SHP77 (cell line): Measurements from ENCODE around the gene ARHGAP28.

Experiments
- DNase-seq, 2 experiments: peaks; one replicate each; lab custom pipeline; 2025; lab: John Stamatoyannopoulos, UW

ARHGAP28 gene

GRCh38 chr18:6874315-6874714, 144.8 kb downstream of the ARHGAP28 start:
- DNase-seq, result no peak

- DNase-seq, result no peak
These were observed 146.2 kb downstream of the ARHGAP28 start for GRCh38 chr18:6875749-6876148.

DNA sequence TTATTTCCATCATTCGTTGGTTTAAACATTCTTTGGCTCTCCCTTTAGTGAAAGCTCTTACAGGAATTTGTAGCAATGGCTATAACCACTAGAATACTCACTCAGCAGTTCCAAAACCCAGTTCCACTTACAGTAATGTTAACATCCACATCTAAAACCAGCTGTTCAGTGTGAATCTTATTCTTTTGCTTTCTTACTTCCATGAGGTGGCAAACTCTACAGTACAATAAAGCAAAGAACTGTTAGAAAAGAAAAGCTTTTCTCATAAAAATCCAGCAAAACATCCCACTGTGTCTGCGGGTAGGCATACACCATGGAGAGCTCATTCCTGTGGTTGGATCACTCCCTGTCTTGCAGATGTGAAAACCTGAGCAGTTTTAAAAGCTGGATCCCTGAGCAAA, 147.1 kb downstream of the ARHGAP28 start:
- no peak for DNase-seq

DNA sequence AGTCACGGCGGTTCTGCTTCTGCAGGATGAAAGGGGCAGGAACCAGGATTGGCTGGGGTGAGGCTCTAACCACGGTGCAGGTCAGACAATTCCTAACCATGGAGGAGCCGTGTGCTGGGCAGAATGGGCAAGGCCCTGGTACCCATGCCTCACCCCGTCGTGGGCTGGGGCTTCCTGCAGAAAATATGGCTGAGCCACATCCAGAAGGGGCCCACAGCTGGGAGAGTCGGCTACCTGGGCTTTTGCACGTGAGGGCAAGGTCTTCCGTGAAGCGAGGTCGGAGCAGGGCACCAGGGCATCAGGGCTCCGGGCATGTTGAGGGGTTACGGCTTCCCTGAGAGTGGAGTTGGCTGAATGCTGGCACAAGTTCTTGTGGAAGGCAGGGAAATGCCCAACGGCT, 147.8 kb downstream of the ARHGAP28 start:
- DNase-seq, result no peak

DNA sequence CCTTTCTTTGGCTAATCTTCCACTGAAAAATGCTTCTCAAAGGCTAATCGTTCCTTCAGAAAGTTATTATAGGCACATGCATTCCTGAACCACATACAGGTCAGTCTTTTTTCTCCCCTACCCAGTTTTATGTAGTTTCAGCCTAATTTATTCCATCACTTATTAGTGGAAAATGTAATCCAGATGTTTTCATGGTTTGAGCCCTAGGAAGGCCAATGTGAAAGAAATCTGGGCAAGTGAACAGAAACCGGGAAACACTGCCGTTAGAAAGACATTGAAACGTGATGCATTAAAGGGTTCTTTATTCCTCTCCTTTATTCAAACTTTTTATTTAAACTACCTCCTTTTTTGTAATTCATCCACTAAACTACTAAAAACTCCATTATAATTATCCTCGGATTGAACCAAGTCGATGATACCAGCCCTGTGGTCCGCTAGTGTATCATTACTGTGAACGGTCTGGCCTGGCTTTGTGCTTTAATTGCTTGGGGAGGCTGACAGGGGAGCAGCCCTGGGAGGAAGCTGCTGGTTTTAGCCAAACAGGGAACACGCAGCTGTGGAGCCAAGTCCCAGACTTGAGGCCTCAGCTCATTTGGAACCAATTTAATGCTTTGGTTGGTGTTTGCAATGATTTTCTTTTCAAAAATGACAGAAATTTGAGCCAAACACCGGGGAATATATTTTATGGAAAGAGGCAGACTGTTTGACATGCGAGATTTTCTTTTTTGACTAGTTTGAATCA, 149.2 kb downstream of the ARHGAP28 start:
- no peak for DNase-seq

DNA sequence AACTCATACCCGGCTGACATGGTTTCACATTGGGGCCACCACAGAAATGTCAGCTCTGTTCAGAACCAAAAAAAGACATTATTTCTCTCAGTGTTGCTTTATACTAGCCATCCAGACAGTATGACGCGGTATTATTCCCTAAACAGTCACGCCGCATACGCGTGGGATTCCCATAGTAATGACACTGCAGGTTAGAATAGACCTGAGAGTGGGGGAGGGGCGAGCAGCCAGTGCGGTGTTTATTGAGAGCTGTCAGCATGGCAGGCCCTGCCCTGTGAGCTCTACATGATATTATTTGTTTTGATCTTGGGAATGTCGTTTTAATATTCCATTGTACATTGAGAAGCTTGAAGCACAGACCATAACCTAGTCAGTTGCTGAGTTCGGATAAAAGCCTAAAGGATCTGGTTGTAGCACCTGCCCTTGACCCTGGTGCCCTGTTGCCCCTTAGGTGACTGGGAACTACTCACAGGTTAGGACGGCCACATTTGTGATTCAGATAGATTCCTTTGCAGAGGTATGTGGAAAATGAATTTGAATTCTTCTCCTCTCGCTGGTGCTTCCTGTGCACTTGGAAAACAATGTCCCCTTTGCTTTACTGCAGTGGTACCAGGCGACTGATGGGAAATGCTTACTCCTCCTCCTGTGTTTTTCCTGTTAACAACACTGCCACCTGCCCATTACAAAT, 150.1 kb downstream of the ARHGAP28 start:
- DNase-seq, result no peak

- no peak for DNase-seq
These were observed 151.7 kb downstream of the ARHGAP28 start for GRCh38 chr18:6881034-6881820.

GRCh38 chr18:6882401-6882800, 152.9 kb downstream of the ARHGAP28 start:
- DNase-seq, result no peak

DNA sequence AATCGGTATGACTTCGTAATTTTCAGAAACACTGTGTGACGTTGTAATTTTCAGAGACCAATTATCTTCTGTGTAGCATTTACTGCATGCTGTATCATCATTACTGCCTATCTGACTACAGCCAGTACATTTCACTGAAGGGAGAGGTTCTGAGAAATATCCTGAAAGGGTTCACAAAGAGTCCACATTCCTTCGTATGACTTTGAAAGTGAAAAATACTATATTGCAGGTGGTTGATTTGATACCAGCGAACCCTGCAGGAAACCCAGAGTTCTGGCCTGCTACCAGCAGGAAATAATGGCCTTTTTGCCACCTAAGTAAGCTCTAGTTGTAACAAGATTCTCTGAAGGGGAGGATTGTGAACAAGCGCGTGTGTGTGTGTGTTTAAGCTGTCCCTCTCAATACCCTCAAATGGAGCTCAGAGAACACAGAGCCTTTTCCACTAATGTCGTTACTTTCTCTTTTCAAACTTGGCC, 155.5 kb downstream of the ARHGAP28 start:
- no peak for DNase-seq

DNA sequence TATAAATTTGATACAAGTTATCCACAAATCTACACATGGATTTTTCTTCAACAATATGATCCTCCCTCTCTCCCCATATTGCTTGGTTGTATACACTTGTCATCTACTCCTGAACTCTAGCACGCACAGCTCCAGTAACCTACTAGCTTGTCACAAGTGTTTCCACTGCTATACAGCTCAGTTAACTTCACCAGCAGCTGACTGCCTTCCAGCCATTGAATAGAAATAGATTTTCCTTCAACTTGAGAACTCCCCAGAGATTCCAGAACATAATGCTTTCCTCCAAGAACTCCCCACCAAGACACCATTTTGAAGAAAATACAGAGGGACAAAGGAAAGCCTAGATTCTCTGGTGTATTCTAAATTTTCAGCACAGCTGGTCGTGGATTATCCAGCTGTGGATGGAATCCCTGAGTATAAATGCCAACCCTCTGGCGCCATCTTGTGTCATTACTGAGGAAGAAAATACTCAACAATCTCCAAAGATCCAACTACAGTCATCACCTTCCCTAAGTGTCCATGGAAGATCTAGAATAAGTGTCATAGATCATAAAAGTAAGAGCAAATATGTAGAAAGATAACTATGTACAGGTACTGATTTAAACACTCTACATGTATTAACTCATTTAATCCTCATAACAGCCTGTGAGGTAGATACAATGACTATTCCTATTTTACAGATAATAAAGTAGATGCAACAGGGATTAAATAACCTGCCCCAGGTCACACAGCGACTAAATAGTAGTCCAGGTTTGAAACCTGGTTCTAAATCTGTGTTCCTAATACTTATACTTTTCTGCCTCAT, 156.7 kb downstream of the ARHGAP28 start:
- DNase-seq, result peak; percentile 30 to 38

GRCh38 chr18:6886797-6887330, 157.3 kb downstream of the ARHGAP28 start:
- no peak for DNase-seq

DNA sequence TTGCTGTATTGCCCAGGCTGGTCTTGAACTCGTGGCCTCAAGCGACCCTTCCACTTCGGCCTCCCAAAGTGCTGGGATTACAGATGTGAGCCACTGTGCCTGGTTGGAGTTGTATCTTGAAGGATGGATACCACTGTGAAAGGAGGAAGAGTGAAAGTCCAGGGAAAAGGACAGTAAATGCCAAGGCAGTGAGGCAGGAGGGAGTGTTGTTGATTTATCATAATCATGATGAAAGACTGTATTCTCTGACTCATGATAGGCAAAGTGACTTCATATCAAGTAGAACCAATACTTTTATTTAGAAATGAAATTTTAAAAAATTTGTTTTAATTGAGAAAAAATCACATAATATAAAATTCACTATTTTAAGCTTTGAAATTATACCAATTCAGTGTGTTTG, 162.3 kb downstream of the ARHGAP28 start:
- DNase-seq, result no peak

- DNase-seq, result no peak
These were observed 171.9 kb downstream of the ARHGAP28 start for GRCh38 chr18:6901286-6901926.

DNA sequence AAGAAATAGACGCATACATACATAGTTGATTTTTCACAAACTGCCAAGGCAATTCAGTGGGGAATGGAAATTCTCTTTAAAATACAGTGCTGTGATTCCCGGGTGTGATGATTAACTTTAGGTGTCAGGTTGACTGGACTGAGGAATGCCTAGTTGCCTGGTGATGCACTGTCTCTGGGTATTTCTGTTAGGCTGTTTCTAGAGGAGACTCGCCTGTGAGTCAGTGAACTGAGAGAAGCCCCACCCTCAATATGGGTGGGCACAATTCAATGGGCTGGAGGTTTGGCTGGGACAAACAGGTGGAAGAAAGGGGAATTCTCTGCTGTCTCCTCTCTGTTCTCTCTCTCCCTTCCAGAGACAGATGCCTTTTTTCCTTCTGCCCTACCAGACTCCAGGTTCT, 187.6 kb downstream of the ARHGAP28 start:
- no peak for DNase-seq

DNA sequence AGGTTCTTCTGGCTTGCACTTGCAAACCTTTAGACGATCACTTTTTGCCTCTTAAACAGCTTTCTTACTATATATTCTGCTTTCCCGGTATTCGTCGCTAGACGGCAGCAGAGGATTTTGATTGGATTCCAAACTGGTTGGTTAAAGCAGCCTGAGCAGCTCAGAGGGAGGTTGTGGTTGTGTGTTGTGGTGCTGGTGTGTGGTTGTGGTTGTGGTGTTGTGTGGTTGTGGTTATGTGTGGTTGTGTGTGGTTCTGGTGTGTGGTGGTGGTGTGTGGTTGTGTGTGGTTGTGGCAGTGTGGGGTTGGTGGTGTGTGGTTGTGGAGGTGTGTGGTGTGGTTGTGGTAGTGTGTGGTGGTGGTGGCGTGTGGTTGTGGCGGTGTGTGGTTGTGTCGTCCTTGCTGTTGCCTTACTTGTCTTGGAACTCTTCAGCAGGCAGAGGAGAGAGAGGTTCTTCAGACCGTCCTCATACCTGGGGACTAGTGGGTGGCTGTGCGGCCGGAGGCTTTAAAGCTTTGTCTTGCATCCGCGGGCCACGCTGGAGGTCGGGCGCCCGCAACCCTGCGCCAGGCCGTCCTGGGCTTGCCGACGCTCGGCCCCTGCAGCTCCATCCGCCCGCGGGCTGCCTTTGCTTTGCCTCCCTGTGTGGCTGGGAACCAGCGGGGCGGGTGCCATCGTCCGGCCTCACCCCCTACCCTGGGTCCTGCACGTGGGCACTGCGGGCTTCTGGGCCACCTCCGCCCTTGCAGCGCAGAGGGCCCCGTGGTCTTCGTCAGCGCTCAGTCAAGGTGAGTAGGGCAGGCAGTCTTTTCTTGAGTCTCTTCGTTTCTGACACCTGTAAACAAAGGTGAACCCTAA, 190.8 kb downstream of the ARHGAP28 start:
- DNase-seq, result peak; percentile 33 to 38

DNA sequence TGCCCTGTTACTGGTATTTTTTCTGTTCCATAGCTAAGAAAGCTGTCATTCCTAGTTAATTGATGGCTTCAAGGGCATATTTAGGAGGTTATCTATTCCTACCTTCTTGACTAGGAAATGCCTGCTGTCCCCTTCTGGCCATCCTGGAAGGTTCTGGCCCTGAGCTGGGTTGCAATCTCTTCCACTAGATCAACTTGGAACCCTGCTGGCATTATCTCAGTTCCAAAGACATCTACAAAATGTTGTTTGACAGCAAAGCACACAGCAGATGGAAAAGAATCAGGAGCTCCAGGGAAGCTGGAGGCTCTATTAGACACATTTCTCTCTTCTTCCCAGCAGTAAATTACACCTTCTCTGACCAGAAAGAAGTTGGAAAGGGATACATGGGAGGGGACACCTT, 192.1 kb downstream of the ARHGAP28 start:
- no peak for DNase-seq

DNA sequence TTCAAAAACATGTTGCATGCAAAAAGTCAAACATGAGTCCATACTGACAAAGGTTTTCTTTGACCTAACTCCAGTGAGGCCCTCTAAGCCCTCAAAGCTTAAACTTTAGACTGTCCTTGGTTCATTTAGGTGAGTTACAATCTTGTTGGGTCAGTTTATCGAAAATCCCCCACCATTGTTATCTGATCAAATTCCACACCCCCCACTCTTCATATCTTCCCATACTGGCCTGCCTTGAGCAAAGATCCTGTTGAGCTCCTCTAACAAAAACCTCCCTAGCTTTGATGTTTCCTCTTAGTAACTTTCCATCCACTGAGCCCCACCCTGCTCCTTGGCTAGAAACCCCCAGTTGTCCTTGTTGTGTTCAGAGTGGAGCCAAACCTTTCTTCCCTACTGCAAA, 193.7 kb downstream of the ARHGAP28 start:
- DNase-seq, result no peak

GRCh38 chr18:6927153-6927552, 197.6 kb downstream of the ARHGAP28 start:
- DNase-seq, result no peak

- no peak for DNase-seq
These were observed 198.8 kb downstream of the ARHGAP28 start for GRCh38 chr18:6928359-6928758.
